ENCODE results near the gene ARHGEF17.

Gene ARHGEF17

DNA sequence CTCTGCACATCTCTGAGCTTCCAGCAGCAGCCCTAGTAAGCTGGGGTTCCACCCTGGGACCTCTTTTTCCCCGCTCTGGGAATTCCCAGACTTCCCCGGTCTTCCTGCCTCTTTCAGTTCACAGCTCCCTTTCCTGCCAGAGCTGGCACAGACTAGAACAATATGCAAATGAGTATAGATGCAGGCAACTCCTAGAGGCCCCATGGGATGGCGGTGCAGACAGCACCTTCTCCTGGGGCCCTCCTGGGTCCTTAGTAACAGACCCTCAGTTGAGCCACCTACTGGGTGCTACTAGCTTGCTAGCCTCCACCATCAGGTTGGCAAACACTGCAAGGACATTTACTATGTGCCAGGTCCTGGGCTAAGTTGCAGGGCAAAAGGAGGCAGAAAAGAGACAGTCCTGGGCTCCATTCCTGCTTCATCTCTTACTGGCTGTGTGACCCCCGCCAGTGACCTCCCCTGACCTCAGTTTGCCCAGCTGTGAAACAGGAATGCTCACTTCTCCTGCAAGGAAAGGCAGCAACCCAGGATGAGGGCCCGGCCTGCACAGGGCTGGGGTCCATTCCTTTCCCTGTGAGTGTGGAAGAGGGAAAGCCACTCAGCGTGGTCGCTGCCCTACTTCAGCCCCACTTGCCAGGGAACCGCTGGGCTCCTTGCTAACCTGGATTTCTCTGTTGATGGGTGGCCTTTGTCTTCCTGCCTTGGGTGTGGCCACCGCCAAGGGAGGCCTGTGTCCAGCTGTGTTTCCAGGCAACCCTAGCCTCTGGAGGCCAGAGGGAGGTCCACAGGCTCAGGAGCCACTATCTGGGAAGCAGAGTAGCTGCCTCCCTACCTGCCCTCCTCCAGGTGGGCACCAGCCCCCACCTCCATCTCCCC lies 75.4 kb downstream of the ARHGEF17 start:
- no peak for DNase-seq

DNA sequence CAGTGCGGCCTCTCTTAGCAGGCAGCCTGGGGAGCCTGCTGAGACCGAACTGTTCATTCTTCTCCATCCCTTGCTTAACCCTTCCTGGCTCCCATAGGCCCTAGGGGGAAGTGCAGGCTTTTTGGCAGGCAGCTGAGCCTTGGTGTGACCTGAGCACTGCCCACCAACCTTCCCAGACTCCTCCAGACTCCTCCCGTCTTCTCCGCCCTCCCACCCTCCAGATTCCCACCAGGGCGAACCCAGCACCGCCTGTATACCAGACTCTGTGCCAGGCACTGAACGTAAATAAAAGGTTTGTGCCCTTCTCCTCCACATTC lies 76.0 kb downstream of the ARHGEF17 start:
- no peak for DNase-seq

DNA sequence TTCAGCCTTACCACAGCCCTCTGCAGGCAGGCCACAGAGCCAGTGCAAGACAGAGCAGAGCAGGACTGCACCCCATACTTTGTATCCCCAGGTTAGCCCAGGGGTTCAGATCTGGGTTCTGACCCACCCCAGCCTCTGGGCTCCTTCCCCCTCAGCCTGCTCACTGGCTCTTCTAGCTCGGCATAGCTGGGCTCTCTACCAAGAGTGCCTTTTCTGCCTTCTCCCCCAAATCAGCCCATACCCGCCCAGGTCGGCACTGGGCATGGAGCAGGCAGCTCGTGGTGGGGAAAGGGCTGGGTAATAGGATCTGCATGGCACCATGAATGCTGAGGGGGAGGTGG lies 76.4 kb downstream of the ARHGEF17 start:
- no peak for DNase-seq

DNA sequence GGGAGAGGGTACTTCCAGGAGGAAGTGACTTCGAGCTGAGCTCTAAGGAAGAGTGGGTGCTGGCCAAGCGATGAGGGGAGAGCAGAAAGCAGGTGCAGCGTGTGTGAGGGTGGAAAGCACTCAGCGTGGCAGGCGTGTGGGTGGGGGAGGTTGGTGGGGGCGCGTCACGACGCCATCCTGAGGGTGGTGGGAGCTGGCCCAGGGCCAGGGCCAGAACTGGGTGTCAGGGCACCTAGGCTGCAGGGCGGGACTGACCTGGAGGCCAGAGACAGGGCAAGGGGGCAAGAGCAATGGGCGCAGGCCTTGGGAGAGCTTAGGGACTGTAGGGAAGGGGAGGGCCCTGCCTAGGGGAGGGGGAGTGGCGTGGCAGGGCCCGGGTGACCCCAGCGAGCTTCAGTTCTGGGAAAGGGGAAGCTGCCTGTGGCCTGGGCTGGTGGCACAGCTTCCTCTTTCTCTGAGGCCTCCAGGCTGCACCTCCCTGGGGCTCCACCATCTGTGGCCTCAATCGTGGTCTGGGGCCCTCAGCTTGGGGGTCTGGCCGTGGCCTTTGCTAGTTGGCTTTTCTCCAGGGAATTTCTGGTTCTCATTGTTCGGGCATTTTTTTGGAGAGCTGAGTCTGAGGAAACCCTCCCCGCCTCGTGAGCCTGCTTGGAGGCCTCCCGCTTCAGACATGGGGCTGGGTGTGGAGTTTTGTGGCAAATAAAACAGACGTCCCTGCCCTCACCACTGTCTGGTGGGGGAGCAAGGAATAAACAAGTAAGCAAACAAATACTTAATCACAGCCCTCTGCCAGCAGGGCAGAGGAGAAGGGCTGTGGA lies 77.0 kb downstream of the ARHGEF17 start:
- no peak for DNase-seq

DNA sequence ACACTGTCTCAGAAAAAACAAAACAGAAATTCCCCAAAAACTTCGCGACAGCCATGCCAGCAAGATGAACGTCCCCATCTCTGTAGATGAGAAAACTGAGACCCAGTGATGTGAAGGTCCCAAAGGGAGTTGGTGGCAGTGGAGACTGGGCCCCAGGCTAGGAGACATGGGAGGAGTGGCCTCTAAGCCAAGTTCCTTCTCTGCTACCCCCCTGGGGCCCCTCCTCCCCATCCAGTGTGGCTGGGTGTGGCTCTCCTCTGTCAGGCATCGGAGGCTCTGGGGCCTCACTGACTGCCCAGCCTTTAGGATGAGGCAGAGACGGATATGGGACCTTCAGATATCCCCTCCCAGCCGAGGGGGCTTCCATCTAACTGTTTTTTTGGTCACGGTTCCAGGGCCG lies 77.9 kb downstream of the ARHGEF17 start:
- no peak for DNase-seq

DNA sequence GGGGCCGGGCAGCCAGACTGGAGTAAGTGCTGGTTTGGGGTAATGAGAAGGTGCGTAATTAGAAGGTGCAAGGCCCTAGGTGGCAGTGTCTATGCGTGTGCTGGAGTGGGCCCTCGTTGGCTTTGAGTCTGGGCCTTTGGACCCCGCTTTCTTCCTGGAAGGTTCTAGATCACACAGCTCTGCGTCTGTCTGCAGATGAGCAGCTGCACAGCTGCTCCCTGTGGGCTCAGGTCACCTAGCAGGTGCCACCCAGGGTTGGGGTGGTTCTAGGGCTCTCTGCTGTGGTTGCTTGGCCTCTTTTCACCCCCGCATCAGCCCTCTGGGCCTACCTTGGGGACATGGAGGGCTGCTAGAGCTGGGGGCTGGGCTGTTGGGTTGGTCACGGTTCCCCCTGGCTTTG lies 78.5 kb downstream of the ARHGEF17 start:
- no peak for DNase-seq

DNA sequence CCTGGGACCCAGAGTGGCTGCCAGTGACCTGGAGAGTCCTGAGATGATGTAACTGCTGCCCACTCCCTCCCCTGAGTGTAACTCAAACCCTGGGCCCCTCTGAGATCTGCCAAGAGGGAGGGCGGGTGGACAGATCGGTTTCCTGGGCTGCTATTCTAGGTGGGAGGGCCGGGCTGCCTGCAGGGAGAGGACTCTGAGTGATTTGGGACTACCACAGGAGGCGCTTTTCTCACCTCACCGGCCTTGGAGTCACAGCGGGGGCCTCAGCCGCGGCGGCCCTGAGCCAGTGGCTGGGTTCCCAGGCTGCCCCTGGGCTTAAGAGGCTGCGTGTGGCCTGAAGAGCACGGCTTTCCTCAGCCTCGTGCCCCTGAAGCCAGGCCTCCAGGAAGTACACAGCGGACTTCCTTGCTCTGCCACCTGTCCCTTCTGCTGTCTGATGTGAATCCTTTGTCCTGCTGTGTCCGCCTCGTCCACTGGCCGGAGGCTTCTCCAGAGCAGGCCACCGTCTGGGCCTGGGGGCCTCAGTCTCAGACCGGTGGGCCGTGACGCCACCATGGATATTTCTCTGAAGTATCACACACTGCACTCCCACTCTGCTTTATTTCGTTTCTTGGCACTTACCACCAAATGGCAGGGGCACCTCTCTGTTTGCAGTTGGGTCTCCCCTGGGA lies 79.7 kb downstream of the ARHGEF17 start:
- no peak for DNase-seq

DNA sequence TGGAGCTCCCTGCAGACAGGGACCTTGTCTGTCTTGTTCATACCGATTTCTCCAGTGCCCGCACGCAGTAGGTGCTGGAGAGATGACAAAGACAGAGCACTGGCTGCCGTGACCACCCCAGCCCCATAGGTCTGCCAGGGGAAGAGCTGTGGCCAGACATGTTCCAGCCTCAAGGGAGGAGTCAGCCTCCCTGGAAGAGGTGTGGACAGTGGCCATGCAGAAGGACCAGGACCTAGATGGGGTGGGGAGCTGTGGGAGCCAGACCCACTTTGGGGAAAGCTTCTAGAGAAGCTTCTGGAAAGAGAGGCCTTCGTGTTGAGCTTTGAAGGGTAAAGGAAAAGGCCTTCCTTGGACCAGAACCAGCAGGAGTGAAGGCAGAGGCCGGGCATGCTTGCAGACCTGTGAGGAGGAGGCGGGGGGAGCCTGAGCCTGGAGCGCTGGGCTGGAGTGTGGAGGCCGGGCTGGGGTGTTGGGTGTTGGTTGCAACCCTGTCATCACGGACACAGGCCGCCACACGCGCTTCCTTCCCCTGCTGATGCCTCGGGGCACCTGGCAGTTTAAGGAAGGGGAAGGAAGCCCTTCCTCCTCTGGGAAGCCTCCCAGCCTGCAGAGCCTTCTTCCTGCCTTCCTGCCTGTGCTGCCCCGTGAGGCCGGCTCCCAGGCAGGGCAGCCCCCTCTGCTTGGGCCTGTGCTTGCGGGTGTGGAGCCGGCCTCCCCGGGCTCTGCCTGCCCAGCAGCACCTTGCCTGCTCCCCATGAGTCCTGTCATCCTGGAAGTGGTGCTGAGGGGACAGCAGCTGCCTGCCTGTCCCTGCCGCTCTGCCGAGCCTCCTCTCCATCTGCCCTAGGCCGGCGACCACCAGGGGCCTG lies 80.4 kb downstream of the ARHGEF17 start:
- DNase-seq, result no peak

DNA sequence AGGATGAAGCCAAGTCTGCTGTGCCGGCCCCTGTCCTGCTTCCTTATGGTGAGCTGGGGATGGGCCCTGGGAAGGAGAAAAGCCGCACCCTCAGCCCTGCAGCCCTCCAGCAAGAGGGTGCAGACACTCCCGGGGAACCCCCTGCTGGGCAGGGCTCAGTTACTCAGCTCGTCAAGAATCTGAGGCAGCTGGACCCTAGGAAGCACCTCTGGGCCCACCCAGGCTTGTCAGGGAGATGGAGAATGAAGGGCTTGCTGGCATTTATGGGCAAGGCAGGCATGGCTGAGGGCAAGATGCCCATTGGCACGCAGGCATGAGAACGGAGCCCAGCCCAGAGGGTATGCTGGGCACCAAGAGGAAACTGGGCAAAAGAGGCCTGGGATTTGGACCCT lies 81.1 kb downstream of the ARHGEF17 start:
- DNase-seq, result no peak

DNA sequence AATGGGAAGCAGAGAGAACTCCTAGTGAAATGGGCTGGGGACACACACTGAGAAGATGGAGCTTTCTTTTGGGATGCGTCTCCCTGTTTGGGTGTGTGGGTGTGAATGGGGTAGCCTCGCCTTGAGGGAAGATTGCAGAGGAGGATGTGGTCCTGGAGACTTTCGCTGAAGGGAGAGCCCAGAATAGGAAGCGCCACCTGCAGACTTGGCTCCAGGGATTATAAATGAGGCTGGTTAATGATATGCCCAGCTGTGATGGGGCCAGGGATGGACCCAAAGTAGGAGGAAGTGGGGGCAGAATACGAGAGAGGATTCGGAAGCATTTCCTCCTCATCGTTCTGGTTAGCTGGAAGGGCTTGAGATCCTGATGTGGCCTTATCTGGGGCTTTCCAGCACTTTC lies 81.8 kb downstream of the ARHGEF17 start:
- DNase-seq, result no peak

DNA sequence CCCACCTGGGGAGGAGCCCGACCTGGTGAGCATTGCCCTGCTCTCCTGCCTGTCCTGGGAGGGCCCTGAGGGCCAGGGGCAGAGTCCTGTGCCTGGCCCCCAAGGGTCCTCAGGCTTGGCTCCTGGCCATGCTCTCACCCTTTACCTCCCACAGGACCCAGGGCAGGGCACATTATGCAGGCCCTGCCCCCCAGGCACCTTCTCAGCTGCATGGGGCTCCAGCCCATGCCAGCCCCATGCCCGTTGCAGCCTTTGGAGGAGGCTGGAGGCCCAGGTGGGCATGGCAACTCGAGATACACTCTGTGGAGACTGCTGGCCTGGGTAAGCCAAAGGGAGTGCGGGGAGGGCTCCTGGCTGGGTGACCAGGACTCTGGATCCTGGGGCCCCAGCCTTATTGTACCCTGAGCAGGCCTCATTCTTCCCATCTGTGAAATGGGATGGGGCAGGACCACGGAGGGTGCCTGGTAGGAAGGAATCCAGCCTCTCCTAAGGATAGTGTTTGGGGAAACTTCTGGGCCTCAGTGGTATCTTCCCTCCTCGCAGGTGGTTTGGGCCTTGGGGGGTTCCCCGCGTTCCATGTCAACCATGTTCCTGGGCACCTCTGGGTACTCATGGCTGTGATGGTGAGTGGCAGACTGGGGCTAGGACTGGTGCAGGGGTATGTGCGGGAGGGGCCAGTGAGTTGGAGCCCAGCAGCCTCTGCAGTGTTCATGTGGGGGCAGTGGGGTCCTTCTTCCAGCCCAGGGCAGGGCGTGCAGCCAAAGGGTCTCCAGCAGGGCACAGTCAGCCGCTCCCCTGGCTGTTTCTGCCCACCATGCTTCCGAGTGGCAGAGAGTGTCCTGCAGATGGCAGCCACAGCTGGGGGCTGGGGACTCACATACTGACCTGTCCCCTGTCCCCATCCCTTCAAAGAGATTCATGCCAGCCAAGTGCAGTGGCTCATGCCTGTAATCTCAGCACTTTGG lies 82.8 kb downstream of the ARHGEF17 start:
- DNase-seq, result no peak

DNA sequence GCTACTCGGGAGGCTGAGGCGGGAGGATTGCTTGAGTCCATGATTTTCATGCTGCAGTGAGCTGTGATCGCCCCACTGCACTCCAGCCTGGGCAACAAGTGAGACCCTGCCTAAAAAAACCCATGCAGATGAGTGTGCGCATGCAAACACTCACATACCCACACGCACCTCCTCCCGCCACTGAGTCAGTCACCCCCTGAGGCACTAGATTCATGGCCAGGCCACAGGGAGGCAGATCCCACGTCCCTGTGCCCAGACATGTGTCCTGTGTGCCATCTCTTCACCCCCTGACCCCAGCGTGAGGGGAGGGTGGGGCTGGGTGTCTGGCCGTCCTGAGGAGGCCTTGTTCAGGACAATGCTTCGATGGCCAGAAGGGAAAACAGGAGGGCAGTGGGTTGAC lies 83.6 kb downstream of the ARHGEF17 start:
- DNase-seq, result no peak

DNA sequence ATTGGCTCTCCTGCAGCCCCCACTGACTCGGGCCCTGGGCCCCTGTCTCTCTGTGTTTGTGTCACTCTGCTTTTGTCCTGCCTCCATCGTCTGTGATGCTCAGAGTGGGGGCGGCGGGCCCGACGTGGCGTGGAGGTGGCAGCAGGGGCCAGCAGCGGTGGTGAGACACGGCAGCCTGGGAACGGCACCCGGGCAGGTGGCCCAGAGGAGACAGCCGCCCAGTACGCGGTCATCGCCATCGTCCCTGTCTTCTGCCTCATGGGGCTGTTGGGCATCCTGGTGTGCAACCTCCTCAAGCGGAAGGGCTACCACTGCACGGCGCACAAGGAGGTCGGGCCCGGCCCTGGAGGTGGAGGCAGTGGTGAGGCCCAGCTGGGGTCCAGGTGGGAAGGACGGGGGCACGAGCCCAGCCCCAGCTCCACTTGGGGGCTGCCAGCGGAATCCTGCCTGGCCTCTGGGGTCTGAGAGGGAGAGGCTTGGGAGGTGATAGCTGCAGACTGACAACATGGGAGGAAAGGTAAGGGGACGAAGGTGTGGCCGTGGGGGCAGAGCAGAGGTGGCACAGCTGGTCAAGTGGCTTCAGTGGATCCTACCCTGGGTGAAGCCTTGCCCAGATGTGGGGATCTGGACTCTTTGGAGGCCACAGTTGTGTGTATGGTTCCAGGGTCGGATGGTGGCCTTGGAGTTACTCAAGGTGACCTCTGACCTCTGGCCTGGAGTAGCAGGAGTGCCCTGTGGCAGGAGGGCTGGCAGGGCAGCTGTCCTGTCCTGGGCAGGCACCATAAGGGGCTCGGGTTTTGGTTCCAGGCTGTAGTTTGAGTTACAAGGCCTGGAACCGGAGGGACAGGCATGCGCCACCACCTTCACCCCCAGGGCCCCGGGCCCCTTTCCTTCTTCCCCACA lies 84.3 kb downstream of the ARHGEF17 start:
- DNase-seq, result no peak

DNA sequence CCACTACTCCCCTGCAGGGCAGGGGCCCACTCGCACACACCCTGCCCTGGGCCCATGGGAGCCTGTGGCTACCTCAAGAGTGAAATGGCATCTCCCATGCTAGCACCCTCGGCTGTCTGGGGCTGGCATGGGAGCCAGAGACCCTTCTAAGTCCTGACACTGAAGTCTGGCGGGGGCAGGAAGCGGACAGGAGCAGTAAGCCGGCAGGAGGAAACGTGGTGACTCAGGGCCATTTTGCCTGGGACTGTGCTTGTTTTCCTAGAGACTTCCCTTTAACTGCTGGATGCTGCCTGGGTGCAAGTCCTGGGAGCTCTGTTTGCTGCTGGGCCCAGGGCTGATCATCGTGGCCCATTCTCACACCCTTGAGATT lies 84.9 kb downstream of the ARHGEF17 start:
- no peak for DNase-seq

DNA sequence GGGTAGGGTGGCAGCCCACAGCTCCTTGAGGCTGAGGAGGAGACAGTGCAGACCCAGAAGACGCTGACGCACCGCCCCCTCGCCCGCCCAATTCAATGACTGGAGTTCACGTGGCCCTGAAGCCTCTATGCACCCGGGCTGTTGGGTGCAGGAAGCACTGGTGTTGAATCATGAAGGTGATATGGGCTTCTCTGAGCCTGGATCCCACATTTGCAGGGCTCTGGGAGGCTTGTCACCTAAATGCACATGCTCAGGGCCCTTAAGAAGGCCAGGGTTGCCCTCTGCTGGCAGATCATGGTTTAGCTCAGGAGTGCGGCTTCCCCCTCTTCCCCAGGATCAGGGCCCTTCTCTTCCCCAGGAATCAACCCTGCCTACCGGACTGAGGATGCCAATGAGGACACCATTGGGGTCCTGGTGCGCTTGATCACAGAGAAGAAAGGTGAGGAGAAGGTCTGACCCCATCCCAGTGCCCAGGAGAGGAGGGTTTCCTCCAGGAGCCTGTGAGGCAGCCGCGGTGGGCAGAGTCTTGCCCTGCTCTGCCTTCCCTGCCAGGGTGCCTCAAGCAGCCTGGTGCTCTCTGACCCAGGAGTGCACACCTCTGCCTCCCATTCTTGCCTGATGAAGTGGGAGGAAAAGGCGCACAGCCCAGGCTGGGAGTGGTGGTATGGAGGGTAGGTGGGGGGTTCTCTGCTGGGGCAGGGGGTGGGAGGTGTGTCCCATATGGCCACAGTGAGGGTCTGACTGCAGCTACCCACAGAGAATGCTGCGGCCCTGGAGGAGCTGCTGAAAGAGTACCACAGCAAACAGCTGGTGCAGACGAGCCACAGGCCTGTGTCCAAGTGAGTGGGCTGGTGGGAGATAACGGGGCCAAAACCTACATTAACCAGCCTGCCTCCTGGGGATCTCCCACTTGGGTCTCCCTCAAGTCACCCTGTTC lies 85.7 kb downstream of the ARHGEF17 start:
- DNase-seq, result peak; percentile 11 to 13

DNA sequence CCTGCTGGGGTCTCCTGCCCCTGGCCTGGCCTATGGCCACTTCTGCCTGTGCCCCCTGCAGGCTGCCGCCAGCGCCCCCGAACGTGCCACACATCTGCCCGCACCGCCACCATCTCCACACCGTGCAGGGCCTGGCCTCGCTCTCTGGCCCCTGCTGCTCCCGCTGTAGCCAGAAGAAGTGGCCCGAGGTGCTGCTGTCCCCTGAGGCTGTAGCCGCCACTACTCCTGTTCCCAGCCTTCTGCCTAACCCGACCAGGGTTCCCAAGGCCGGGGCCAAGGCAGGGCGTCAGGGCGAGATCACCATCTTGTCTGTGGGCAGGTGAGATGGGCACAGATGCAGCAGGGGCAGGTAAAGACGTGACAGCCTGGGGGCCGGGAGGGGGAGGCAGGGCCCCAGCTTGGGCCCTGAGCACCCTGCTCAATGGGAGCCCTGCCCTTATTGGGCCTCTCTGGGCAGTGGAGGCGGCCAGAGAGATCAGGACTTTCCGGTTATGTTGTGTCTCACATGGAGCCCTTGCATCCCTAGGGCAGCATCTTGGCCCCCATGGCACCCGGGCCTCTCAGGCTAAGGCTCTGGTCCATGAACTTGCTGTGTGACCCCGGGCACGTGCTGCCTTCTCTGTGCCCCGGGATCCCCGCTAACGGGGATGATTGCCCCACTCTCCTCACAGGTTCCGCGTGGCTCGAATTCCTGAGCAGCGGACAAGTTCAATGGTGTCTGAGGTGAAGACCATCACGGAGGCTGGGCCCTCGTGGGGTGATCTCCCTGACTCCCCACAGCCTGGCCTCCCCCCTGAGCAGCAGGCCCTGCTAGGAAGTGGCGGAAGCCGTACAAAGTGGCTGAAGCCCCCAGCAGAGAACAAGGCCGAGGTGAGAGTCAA lies 86.6 kb downstream of the ARHGEF17 start:
- no peak for DNase-seq

DNA sequence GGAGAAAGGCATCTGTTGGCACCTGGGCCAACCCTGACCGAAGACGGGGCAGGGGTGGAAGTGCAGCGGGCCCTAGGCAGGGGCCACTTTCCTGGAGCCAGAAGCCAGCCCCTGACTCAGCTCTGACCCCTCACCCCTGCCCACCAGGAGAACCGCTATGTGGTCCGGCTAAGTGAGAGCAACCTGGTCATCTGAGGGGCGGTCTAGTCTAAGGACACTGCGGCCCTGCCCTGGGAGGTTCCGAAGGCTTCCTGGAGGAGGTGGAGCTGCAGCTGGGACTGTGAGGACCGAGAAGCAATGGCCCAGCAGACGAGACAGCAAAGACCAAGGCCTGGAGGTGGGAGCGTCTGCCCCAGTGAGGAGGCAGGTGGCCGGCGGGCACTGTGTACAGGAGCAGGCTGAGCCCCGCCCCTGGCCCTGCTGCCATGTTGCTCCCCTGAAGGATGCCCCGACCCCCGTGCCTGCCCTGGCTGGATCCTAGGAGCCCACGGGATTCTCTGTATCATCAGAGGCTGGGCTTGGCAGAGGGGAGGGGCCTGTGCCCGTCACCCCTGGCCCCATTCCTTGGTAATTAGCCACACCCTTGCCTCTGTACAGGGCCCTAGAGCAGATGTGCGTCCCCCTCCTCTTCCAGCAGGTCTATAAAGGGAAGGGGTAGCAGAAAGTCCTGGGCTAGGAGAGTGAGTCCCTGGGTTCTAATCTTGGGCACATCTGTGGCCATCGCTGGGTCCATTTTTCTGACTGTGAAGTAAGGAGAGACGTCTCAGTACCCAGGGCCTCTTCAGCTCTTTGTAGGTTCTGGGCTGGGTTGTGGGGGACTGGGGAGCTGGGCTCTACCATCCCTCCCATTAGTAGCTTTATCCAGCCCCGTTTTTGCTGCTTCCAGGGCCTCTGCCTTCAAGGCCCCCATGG lies 87.5 kb downstream of the ARHGEF17 start:
- DNase-seq, result no peak
